ENCODE data around the gene HDGFL1. TPM values are rescaled to one million over a fixed set of nuclear protein-coding genes. Genes with fewer than 3 reads are reported as not detected.

Gene HDGFL1
- polyA plus RNA-seq, 2 of the 4 experiments (the other 2 are of a cell fraction) = not detected

DNA sequence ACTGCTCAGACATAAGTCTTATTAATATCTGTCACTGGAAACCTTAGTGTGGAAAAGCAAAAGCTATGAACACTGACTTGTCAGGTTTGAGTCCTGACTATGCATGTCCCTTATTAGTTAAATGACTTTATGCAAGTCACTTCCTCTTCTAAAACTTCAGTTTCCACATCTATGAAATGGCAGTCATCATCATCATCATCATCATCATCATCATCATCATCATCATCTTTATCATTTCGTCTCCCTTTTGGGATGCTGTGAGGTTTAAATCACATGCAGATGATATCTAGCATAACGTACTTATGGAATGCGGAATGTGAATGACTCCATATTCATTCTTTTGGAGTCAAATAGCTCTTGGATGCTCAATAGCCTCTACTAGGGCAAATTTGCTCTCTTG is 24.5 kb downstream of the HDGFL1 start:
- no peak overlapping the region for H3K4me3 ChIP-seq
- 0 out of 2 replicates have a peak, but pooled peaks have one; percentile 29 for TF ChIP-seq NFE2L2 (conservative IDR thresholded peaks at IDR 0.05; ENCODE audit: low read length)
- no peak for TF ChIP-seq EHF (CRISPR knock-in tag; IDR thresholded peaks at IDR 0.05)
- FAIRE-seq = no peak
- H3K9me3 ChIP-seq = no peaks in the 10 kb centered on the region
- H3K27ac ChIP-seq = no peak overlapping the region
- no peak for ATAC-seq
- POLR2A ChIA-PET = no interaction called here
- 54% methylated on average over 3 of the region's 3 CpGs for WGBS (ENCODE audit: missing lambda C conversion rate)
- CTCF ChIA-PET = no interaction called here
- no peak overlapping the region for H3K4me2 ChIP-seq
- no peak for DNase-seq (ENCODE audit: low read depth in 1 of 2, low spot score in 1 of 2)
- H3K4me1 ChIP-seq = peaks cover 30% of the 10 kb centered on the region

DNA sequence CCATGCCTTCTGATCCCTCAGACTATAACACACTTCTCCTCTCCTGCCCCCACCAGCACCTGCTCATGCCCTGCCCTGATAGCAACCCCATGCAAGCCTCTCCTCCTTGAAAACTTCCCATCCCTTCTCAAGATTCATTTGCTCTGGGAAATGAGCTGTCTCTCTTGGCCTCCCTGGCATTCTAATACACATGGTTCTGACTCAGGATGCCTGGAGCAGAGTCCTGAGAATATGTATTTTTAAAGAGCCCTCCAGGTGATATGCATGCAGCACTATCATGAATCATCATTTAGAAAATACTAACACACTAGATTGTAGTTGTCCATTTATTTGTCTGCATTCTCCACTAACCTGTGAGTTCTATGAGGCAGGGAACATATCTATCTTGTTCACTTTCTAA is 26.6 kb downstream of the HDGFL1 start:
- H3K4me1 ChIP-seq = peaks cover 36% of the 10 kb centered on the region
- ATAC-seq = no peak
- no peak overlapping the region for H3K4me3 ChIP-seq
- H3K27ac ChIP-seq = peak overlapping the region in 1 of 2 experiments; percentile 31; a peak in 1 of 6 replicates
- POLR2A ChIA-PET = no interaction called here
- DNase-seq (ENCODE audit: low read depth in 1 of 2, low spot score in 1 of 2) = no peak
- H3K9me3 ChIP-seq = 0 out of 3 replicates have a peak, but pooled peaks cover under 1% of the 10 kb centered on the region
- H3K4me2 ChIP-seq = peak overlapping the region; percentile 43; the same call in 2 of the 3 replicates
- CTCF ChIA-PET = no interaction called here
- FAIRE-seq = no peak
- TF ChIP-seq CEBPB (IDR thresholded peaks at IDR 0.05) (no peak), RNF2 (IDR thresholded peaks at IDR 0.05; ENCODE audit: borderline replicate concordance, low read depth) (no peak), JUNB (IDR thresholded peaks at IDR 0.05) (no peak), ESRRA (IDR thresholded peaks at IDR 0.05; ENCODE audit: borderline replicate concordance, low read length) (no peak), EP300 (IDR thresholded peaks at IDR 0.05) (no peak), ZSCAN20 (CRISPR knock-in tag; IDR thresholded peaks at IDR 0.05) (no peak), HDAC2 (IDR thresholded peaks at IDR 0.05) (no peak), CHD4 (IDR thresholded peaks at IDR 0.05; ENCODE audit: borderline replicate concordance) (no peak), CHD2 (IDR thresholded peaks at IDR 0.05; ENCODE audit: low read length, partially characterized antibody) (no peak), RAD21 (conservative IDR thresholded peaks at IDR 0.05 in 1 of 2, IDR thresholded peaks at IDR 0.05 in 1 of 2) (no peak), SMC3 (IDR thresholded peaks at IDR 0.05) (no peak), RFX5 (IDR thresholded peaks at IDR 0.05) (no peak), POLR2AphosphoS2 (conservative IDR thresholded peaks at IDR 0.05; ENCODE audit: low read length) (no peak), TP53 (CRISPR knock-in tag; IDR thresholded peaks at IDR 0.05) (no peak)
- TF ChIP-seq, protein P1, sequence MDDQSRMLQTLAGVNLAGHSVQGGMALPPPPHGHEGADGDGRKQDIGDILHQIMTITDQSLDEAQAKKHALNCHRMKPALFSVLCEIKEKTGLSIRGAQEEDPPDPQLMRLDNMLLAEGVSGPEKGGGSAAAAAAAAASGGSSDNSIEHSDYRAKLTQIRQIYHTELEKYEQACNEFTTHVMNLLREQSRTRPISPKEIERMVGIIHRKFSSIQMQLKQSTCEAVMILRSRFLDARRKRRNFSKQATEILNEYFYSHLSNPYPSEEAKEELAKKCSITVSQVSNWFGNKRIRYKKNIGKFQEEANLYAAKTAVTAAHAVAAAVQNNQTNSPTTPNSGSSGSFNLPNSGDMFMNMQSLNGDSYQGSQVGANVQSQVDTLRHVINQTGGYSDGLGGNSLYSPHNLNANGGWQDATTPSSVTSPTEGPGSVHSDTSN (IDR thresholded peaks at IDR 0.05) = no peak
- TF ChIP-seq, protein P2, sequence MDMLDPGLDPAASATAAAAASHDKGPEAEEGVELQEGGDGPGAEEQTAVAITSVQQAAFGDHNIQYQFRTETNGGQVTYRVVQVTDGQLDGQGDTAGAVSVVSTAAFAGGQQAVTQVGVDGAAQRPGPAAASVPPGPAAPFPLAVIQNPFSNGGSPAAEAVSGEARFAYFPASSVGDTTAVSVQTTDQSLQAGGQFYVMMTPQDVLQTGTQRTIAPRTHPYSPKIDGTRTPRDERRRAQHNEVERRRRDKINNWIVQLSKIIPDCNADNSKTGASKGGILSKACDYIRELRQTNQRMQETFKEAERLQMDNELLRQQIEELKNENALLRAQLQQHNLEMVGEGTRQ (IDR thresholded peaks at IDR 0.05) = no peak
- TF ChIP-seq, protein P3, sequence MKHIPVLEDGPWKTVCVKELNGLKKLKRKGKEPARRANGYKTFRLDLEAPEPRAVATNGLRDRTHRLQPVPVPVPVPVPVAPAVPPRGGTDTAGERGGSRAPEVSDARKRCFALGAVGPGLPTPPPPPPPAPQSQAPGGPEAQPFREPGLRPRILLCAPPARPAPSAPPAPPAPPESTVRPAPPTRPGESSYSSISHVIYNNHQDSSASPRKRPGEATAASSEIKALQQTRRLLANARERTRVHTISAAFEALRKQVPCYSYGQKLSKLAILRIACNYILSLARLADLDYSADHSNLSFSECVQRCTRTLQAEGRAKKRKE (CRISPR knock-in tag; IDR thresholded peaks at IDR 0.05; ENCODE audit: low read depth) = no peak
- TF ChIP-seq, protein P4, sequence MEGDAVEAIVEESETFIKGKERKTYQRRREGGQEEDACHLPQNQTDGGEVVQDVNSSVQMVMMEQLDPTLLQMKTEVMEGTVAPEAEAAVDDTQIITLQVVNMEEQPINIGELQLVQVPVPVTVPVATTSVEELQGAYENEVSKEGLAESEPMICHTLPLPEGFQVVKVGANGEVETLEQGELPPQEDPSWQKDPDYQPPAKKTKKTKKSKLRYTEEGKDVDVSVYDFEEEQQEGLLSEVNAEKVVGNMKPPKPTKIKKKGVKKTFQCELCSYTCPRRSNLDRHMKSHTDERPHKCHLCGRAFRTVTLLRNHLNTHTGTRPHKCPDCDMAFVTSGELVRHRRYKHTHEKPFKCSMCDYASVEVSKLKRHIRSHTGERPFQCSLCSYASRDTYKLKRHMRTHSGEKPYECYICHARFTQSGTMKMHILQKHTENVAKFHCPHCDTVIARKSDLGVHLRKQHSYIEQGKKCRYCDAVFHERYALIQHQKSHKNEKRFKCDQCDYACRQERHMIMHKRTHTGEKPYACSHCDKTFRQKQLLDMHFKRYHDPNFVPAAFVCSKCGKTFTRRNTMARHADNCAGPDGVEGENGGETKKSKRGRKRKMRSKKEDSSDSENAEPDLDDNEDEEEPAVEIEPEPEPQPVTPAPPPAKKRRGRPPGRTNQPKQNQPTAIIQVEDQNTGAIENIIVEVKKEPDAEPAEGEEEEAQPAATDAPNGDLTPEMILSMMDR (IDR thresholded peaks at IDR 0.05) = no peak
- TF ChIP-seq, protein P5, sequence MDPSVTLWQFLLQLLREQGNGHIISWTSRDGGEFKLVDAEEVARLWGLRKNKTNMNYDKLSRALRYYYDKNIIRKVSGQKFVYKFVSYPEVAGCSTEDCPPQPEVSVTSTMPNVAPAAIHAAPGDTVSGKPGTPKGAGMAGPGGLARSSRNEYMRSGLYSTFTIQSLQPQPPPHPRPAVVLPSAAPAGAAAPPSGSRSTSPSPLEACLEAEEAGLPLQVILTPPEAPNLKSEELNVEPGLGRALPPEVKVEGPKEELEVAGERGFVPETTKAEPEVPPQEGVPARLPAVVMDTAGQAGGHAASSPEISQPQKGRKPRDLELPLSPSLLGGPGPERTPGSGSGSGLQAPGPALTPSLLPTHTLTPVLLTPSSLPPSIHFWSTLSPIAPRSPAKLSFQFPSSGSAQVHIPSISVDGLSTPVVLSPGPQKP (IDR thresholded peaks at IDR 0.05; ENCODE audit: low read depth, low read length) = no peak
- TF ChIP-seq, protein P6, sequence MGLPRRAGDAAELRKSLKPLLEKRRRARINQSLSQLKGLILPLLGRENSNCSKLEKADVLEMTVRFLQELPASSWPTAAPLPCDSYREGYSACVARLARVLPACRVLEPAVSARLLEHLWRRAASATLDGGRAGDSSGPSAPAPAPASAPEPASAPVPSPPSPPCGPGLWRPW (IDR thresholded peaks at IDR 0.05) = no peak
